Renal pelvis (tissue), 12 donors: ENCODE data around the gene PAQR9. TPM values are rescaled to one million over a fixed set of nuclear protein-coding genes. Genes with fewer than 3 reads are reported as not detected.
"Not testable (repeated sequence)": the region's sequence is repeated elsewhere in the genome, so short reads cannot be mapped to it uniquely, and the experiment has no call there.

Source experiments
- DNase-seq: peaks from one replicate; pipeline ENCODE4 v3.0.0-alpha.2; 2013
- long read RNA-seq, 16 experiments: transcript quantifications; one replicate each; lab custom pipeline, GENCODE V29; 2026
- polyA plus RNA-seq, 3 donors: library from polyadenylated mRNA; unstranded; fragments of 120-200 nt; gene quantifications; one replicate each; pipeline ENCODE4 v1.2.1, GENCODE V29; 2013; ENCODE audit not compliant: insufficient read length in 3 of 3

Gene PAQR9
- polyA plus RNA-seq: under 1 TPM; 0.45 to 0.93 (median 0.68) TPM
- long read RNA-seq, donor 1, partial matches to known transcripts: 0 of 1 reads
- long read RNA-seq, donor 1, other reads (novel, unspliced or antisense): 0 of 1 reads
- long read RNA-seq, donor 2, partial matches to known transcripts: 0 of 1 reads
- long read RNA-seq, donor 2, other reads (novel, unspliced or antisense): 0 of 1 reads
- long read RNA-seq, donor 3: 0 reads
- long read RNA-seq, donor 4: 0 reads
- long read RNA-seq, donor 5, partial matches to known transcripts: 0 of 1 reads
- long read RNA-seq, donor 5, other reads (novel, unspliced or antisense): 0 of 1 reads
- long read RNA-seq, donor 6, partial matches to known transcripts: 0 of 1 reads
- long read RNA-seq, donor 6, other reads (novel, unspliced or antisense): 0 of 1 reads
- long read RNA-seq, donor 7: 0 reads
- long read RNA-seq, donor 8, partial matches to known transcripts: 14 of 15 reads
- long read RNA-seq, donor 8, other reads (novel, unspliced or antisense): 0 of 15 reads
- long read RNA-seq, donor 9, partial matches to known transcripts: 102 of 122 reads
- long read RNA-seq, donor 9, other reads (novel, unspliced or antisense): 20 of 122 reads
- long read RNA-seq, donor 10: 0 reads
- long read RNA-seq, donor 11, partial matches to known transcripts: 0 of 1 reads
- long read RNA-seq, donor 11, other reads (novel, unspliced or antisense): 0 of 1 reads
- long read RNA-seq, donor 12, partial matches to known transcripts: 0 of 1 reads
- long read RNA-seq, donor 12, other reads (novel, unspliced or antisense): 0 of 1 reads
- long read RNA-seq, donor 13: 0 reads
- long read RNA-seq, donor 14: 0 reads
- long read RNA-seq, donor 15, partial matches to known transcripts: 0 of 2 reads
- long read RNA-seq, donor 15, other reads (novel, unspliced or antisense): 0 of 2 reads
- long read RNA-seq, donor 16, partial matches to known transcripts: 0 of 1 reads
- long read RNA-seq, donor 16, other reads (novel, unspliced or antisense): 0 of 1 reads

DNA sequence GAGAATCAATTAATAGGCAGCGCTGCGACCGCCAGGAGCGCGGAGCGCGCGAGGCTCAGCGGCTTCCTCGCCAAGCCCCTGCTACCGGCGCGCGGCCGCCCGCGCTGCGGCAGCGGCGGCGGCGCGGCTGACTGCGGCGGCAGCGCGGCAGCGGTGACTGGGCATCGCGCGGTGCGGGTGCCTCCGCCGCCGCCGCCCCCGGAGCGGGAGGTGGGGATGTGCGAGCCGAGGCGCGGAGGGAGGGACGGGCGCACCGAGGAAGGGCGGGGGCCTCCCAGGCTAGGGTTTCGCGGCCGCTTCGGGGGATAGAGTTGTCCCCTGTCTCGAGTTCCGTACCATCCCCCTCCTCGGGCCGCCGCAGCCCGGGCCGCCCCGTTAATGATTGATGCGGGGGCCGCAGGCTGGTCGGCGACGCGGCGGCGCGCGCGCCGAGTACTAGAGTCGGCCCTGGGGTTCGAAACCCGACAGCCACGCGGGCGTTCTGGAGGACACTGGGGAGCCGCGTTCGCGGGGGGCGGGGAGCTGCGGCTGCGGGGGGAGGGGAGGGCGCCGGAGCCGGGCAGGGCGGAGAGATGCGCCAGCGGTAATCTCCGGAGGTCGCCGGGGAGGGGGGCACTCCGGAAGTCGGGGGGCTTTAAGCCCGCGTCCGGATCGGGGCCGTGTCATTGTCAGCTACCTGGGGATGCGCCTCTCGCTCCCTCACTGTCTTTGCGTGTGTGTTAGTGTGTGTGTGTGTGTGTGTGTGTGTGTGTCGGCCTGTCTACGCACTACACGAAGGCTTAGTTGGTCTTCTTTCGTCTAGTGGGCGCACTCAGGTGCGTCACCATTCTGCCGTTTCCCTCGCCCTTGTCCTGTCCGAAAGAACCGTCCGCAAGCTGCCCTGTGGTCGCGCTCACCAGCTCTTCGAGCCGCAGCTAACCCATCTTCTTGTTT lies at the start of gene PAQR9:
PAQR9 (minus strand) TSS at position 159 of the 933 bp plus-strand sequence. CDS start 338 bp downstream, outside the sequence.
- DNase-seq: peak; percentile 59

GRCh38 chr3:143011705-143012104 lies 48.2 kb upstream of the PAQR9 start:
- no peak for DNase-seq

GRCh38 chr3:143010024-143010423 lies 46.5 kb upstream of the PAQR9 start:
- DNase-seq: no peak

- DNase-seq: no peak
Observed at GRCh38 chr3:143004823-143005222, 41.3 kb upstream of the PAQR9 start.

DNA sequence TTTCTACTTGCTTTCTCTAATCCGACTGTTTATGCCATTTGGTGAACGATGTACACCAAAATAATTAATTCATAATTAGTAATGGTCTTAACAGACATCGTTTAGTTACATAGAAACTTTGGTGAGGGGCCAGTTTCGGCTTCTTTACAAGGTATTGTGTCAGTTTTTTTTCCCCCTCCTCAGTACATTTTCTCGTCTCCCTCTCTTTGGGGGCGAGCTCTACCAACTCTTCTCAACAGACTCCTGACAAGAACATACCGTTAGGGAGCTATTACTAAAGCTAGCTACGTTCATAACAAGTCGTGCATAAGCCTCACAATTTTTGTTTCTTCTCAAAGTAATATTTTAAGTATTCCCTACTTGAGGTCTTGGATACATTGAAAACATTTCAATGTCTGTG lies 39.3 kb upstream of the PAQR9 start:
- DNase-seq: no peak

DNA sequence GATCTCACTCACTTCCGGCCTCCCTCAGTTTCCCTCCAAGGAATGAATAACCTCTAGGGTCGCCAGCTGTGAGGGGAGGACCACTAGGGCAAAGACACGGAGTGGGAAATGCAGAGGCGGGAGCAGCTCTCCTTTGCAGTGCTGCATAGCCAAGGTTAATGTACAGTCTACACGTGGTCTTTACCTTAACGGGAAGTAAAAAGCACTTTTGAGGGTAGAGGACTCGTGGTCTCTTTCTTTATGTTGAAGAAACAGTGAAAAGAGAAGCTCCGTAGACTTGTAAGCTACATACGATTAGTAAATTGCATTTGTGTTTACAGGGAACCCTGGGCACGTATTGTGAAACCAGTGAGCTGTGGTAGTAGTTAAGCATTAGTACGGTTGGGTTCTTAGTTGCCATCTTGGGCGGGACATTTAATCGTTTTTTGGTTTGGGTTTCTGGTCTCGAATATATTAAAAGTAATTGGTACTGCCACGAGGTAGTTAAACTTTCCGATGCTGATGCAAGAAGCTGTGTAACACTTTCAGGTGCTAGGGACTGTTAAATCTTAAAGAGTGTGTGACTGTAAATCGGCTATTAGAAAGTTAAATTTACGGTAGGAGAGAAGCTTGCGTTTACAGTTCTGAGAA lies 38.7 kb upstream of the PAQR9 start:
- DNase-seq: peak; percentile 42

GRCh38 chr3:143001369-143002082 lies 38.1 kb upstream of the PAQR9 start, which contains the start of gene U2SURP:
Gene U2SURP (plus strand): TSS chr3:143001570. CDS start chr3:143001629, 59 bp downstream.
- DNase-seq: peak; percentile 98

DNA sequence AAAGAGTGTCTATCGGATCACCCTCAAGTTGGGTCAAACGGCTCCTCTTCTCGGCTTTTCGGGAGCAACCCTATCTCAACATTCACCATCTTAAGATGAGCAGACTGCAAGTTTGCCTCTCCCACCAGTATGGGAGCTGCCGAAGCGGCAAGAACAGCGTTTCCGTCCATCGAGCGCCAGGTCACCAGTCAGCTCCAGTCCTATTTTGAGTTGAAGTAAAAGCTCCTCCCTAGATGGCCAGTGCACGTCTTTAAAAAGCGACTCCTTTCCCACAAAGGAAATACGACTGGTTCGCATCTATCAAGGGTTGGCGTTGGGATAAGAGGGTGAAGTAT lies 37.5 kb upstream of the PAQR9 start:
- no peak for DNase-seq

DNA sequence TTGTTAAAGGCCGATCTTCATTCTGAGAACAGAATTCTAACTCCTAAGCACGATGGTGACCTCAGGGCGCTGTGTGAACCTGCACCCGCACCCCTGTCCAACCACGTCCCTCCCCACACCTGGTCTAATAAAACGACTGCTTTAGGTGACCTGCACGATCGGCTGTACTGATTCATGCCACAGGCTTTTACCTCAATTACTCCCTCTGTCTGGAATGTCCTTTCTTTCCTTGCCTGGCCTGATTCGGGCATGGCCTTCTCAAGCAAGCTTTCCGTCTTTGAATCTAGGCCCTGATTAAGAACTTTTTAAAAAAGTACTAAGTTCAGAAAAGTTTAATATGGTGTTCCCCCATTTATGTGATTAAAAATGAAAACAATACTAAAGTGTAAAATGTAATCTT lies 37.1 kb upstream of the PAQR9 start:
- DNase-seq: peak; percentile 24

DNA sequence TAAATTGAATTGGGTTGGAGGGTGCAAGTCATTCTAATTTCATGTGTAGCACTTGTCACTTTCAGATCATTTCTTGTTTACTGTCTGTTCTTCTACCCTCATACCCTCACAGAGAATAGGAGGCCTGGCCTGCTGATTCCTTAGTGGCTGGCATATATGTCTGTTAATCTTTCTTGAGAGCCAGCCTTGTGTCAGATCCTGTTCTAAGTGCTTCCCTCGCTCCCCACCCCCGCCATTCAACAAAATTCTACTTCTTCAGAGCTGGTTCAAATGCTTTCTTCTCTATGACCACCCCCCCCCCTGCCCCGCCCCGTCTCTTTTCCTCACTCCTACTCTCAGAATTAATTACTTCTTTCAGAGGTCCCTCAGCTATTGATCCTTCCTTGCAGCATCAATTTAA lies 36.4 kb upstream of the PAQR9 start:
- no peak for DNase-seq

DNA sequence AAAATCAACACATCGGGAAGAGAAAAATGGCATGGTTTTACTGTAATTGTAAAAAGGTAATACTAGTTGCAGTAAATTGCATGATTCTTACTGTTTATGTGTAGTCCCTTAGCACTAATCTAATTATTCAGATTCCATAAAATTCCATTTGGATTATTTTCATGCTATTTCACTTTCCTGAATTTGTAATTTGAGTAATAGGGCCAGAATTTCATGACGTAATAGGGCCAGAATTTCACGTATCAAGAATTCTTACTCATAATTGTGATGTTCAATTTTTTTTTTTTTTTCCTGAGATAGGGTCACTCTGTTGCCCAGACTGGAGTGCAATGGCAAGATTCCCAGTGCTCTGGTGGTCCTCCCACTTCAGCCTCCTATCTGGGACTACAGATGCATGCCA lies 35.0 kb upstream of the PAQR9 start:
- no peak for DNase-seq

DNA sequence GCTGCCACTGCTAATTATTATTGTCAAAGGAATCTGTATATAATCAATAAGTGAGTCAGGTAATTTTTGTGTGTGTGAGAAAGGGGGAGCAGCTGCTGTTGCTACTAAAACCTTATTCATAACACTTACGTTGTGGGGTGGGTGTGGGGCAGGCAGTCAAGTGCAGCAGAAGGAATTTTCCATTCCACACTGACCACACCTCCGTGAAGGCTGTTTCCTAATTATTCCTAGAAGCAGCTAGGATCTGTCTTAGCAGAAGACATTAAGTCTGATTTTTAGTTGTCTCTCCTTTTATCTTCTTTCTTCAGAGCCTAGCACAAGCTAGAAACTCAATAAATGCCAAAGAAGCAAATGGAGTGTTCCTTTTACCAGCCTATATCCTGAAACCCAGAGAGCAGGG lies 33.9 kb upstream of the PAQR9 start:
- no peak for DNase-seq

GRCh38 chr3:142993958-142994442 lies 30.5 kb upstream of the PAQR9 start:
- DNase-seq: peak; percentile 64

GRCh38 chr3:142992323-142992722 lies 28.8 kb upstream of the PAQR9 start:
- DNase-seq: no peak

- no peak for DNase-seq
Observed at GRCh38 chr3:142990721-142991120, 27.2 kb upstream of the PAQR9 start.

DNA sequence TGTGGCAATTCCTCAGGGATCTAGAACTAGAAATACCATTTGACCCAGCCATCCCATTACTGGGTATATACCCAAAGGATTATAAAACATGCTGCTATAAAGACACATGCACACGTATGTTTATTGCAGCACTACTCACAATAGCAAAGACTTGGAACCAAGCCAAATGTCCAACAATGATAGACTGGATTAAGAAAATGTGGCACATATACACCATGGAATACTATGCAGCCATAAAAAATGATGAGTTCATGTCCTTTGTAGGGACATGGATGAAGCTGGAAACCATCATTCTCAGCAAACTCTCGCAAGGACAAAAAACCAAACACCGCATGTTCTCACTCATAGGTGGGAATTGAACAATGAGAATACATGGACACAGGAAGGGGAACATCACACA lies 25.4 kb upstream of the PAQR9 start:
- DNase-seq: not testable (repeated sequence)

DNA sequence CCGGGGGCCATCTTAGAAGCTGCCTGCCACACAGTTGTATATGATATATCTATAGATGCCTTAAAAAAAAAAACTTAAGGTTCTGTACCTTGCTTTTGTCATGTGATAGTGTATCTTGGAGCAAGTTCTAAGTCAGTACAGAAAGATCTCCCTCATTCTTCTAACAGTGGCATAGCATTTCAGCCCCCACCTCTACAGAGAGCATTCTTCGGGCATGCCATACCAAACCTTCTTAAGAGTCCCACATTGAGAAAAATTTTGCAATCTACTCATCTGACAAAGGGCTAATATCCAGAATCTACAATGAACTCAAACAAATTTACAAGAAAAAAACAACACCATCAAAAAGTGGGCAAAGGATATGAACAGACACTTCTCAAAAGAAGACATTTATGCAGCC lies 24.7 kb upstream of the PAQR9 start:
- not testable (repeated sequence) for DNase-seq

DNA sequence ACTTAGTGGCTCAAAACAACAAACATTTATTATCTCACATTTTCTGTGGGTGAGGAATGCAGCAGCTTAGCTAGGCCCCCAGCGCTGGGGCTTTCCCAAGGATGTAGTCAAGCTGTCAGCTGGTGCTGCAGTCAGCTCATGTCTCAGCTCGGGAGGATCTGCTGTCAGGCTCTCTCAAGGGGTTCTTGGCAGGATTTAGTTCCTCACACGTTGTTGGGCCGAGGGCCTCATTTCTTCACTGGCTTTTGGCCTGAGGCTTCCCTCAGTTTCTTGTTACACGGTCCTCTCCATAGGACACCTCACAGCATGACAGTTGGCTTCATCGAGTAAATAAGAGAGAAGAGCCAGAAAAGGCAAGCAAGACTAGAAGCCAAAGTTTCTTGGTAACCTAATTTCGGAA lies 24.2 kb upstream of the PAQR9 start:
- DNase-seq: no peak

- no peak for DNase-seq
Observed at GRCh38 chr3:142987080-142987700, 23.7 kb upstream of the PAQR9 start.

DNA sequence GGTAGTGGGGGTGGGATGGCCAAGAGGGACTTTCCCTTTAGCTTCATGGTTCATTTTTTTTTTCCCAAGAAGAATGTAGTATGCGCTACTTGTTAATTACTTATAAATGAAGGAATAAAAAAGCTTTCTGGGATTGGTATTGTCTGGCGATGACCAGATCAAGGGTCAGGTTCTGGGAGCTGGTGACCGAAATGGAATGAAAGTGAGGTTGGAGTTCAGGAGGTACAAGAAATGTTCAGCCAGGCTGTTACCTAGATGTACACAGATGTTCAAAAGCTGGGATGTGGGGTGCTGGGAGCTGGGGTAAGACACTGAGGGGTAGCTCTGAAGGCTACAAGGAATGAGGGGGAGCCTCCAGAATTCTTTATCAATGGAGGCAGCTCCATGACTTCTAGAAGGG lies 20.8 kb upstream of the PAQR9 start:
- DNase-seq: no peak
